HepG2 (cell line): ENCODE data around the gene GLB1L. TPM values are rescaled to one million over a fixed set of nuclear protein-coding genes. Genes with fewer than 3 reads are reported as not detected.

Experiments used
- ATRX ChIP-seq: sonication (generic); formaldehyde crosslinking; IDR thresholded peaks from 2 replicates; pipeline ENCODE4 v1.4.0; 2020; ENCODE audit warnings: missing genetic modification reagents, borderline replicate concordance
- CREB3 ChIP-seq: sonication (generic); formaldehyde crosslinking; IDR thresholded peaks from 2 replicates; pipeline ENCODE4 v1.5.0; 2020; ENCODE audit warnings: missing genetic modification reagents
- DDIT3 ChIP-seq: sonication (generic); formaldehyde crosslinking; IDR thresholded peaks from 2 replicates; pipeline ENCODE4 v1.4.0; 2020; ENCODE audit warnings: mild to moderate bottlenecking, missing genetic modification reagents
- HMG20B ChIP-seq: conservative IDR thresholded peaks from 2 replicates; pipeline ENCODE4 v1.6.1; 2016; ENCODE audit warnings: missing genetic modification reagents, missing compliant biosample characterization
- JUNB ChIP-seq: sonication (generic); formaldehyde crosslinking; IDR thresholded peaks from 2 replicates; pipeline ENCODE4 v1.8.0; 2022; ENCODE audit warnings: missing genetic modification reagents, mild to moderate bottlenecking, borderline replicate concordance
- KLF11 ChIP-seq: IDR thresholded peaks from 2 replicates; pipeline ENCODE4 v1.6.1; 2016; ENCODE audit warnings: missing compliant biosample characterization
- MIER2 ChIP-seq: IDR thresholded peaks from 2 replicates; pipeline ENCODE4 v1.6.1; 2016; ENCODE audit warnings: missing biosample characterization, missing genetic modification reagents
- MTF1 ChIP-seq: sonication (generic); formaldehyde crosslinking; IDR thresholded peaks from 2 replicates; pipeline ENCODE4 v1.5.0; 2020; ENCODE audit warnings: missing genetic modification reagents
- REPIN1 ChIP-seq: sonication (generic); formaldehyde crosslinking; IDR thresholded peaks from 2 replicates; pipeline ENCODE4 v1.8.0; 2022; ENCODE audit warnings: missing genetic modification reagents, low read depth, mild to moderate bottlenecking, borderline replicate concordance
- RFXANK ChIP-seq: IDR thresholded peaks from 2 replicates; pipeline ENCODE4 v1.6.1; 2016
- SRY ChIP-seq: sonication (generic); formaldehyde crosslinking; IDR thresholded peaks from 2 replicates; pipeline ENCODE4 v1.8.0; 2022; ENCODE audit warnings: mild to moderate bottlenecking, missing genetic modification reagents
- USF2 ChIP-seq, 2 experiments: sonication (generic) in 1 of 2; formaldehyde crosslinking in 1 of 2; IDR thresholded peaks; 2 replicates each; pipeline versions ENCODE4 v1.5.1 to v1.6.1; 2011 to 2020; ENCODE audit warnings: borderline replicate concordance in 1 of 2, low read depth in 1 of 2, low read length in 1 of 2, mild to moderate bottlenecking in 1 of 2, missing genetic modification reagents in 1 of 2, moderate library complexity in 1 of 2
- ZNF138 ChIP-seq: sonication (generic); formaldehyde crosslinking; IDR thresholded peaks from 2 replicates; pipeline ENCODE4 v1.5.0; 2020; ENCODE audit warnings: mild to moderate bottlenecking, low read depth, missing genetic modification reagents
- ZNF18 ChIP-seq: sonication (generic); formaldehyde crosslinking; IDR thresholded peaks from 2 replicates; pipeline ENCODE4 v1.8.0; 2022; ENCODE audit warnings: mild to moderate bottlenecking, missing genetic modification reagents; ENCODE audit not compliant: insufficient replicate concordance
- ZNF326 ChIP-seq: sonication (generic); formaldehyde crosslinking; IDR thresholded peaks from 2 replicates; pipeline ENCODE4 v1.4.0; 2020; ENCODE audit warnings: missing genetic modification reagents, borderline replicate concordance
- ZNF496 ChIP-seq: sonication (generic); formaldehyde crosslinking; IDR thresholded peaks from 2 replicates; pipeline ENCODE4 v1.8.1; 2023; ENCODE audit warnings: mild to moderate bottlenecking, moderate library complexity, missing genetic modification reagents; ENCODE audit not compliant: insufficient replicate concordance
- ZNF530 ChIP-seq: sonication (generic); formaldehyde crosslinking; IDR thresholded peaks from 2 replicates; pipeline ENCODE4 v1.5.0; 2020; ENCODE audit warnings: low read depth, mild to moderate bottlenecking, missing genetic modification reagents
- ZNF569 ChIP-seq: sonication (generic); formaldehyde crosslinking; IDR thresholded peaks from 2 replicates; pipeline ENCODE4 v1.5.0; 2020; ENCODE audit warnings: mild to moderate bottlenecking, missing genetic modification reagents, moderate library complexity, borderline replicate concordance
- ZNF570 ChIP-seq: sonication (generic); formaldehyde crosslinking; IDR thresholded peaks from 2 replicates; pipeline ENCODE4 v1.4.0; 2020; ENCODE audit warnings: mild to moderate bottlenecking, missing genetic modification reagents, borderline replicate concordance
- ZNF576 ChIP-seq: sonication (generic); formaldehyde crosslinking; IDR thresholded peaks from 2 replicates; pipeline ENCODE4 v1.4.0; 2020; ENCODE audit warnings: mild to moderate bottlenecking, missing genetic modification reagents
- ZNF660 ChIP-seq: sonication (generic); formaldehyde crosslinking; IDR thresholded peaks from 2 replicates; pipeline ENCODE4 v1.5.1; 2020; ENCODE audit warnings: mild to moderate bottlenecking, low read depth, missing genetic modification reagents, borderline replicate concordance
- polyA plus RNA-seq, 8 experiments: library from polyadenylated mRNA; depleted of rRNA in 3 of 8; stranded (reverse) in 7 of 8; unstranded in 1 of 8; fragments of >200 nt; fragmentation: Illumina TruSeq in 4 of 8; extraction: Trizol in 4 of 8; gene quantifications; 2 replicates each; pipeline versions ENCODE4 v1.2.1 to v1.2.3, GENCODE V29; 2011 to 2016; ENCODE audit warnings: low read depth in 4 of 8, missing spikeins in 1 of 8, mixed read lengths in 1 of 8; ENCODE audit not compliant: insufficient read depth in 1 of 8
- total RNA-seq, 5 experiments: library from RNA; depleted of rRNA; stranded (reverse); fragments of >200 nt; fragmentation: Illumina TruSeq; extraction: Trizol; gene quantifications; 2 replicates each; pipeline ENCODE4 v1.2.3, GENCODE V29; 2016; ENCODE audit warnings: low read depth in 1 of 5

The GLB1L gene
- total and polyA plus RNA-seq, 2 of the 13 experiments (the other 11 are each of a cell fraction or from before 2014, with no cell fraction given): 6.8 to 7.3 TPM

GRCh38 chr2:219294356-219295351, 49.4 kb upstream of the GLB1L start (continued):
- TF ChIP-seq USF2 (IDR thresholded peaks at IDR 0.05; ENCODE audit: low read depth, low read length) (no peak), USF2 (CRISPR knock-in tag; IDR thresholded peaks at IDR 0.05; ENCODE audit: borderline replicate concordance) (no peak), RFXANK (0 out of 2 replicates have a peak, but pooled peaks have one; percentile 55), ZNF576 (no peak), HMG20B (peak; percentile 32; the same call in 1 of the 2 replicates), MIER2 (CRISPR knock-in tag) (peak; percentile 86), ZNF530 (CRISPR knock-in tag) (no peak), ZNF18 (CRISPR knock-in tag) (no peak), ZNF660 (CRISPR knock-in tag) (no peak), ZNF326 (CRISPR knock-in tag) (no peak), MTF1 (CRISPR knock-in tag) (no peak), CREB3 (no peak), SRY (CRISPR knock-in tag) (no peak), ZNF496 (CRISPR knock-in tag) (no peak), ZNF569 (CRISPR knock-in tag) (no peak), REPIN1 (peak; percentile 89; the same call in 1 of the 2 replicates), JUNB (CRISPR knock-in tag) (no peak), ATRX (CRISPR knock-in tag) (no peak), KLF11 (CRISPR knock-in tag) (0 out of 2 replicates have a peak, but pooled peaks have one; percentile 64), ZNF138 (CRISPR knock-in tag) (peak; percentile 84; the same call in 1 of the 2 replicates), DDIT3 (no peak), ZNF570 (no peak)
